OCI-LY3 (cell line): ENCODE results near the gene CEP57L1.

Experiments used
- H2AFZ ChIP-seq: fragments of 200-600, 300-600 bp; shearing (Covaris generic); 2 replicates; pipeline ENCODE4 v1.6.0; 2014; ENCODE audit warnings: antibody characterized with exemption, low read depth, low read length
- H3K27ac ChIP-seq: fragments of 200-600, 300-600 bp; sonication (generic); 2 replicates; pipeline ENCODE4 v1.5.1; 2014; ENCODE audit warnings: mild to moderate bottlenecking, low read length, moderate library complexity, mixed read lengths
- H3K27me3 ChIP-seq: fragments of 200-600, 300-600 bp; sonication (generic); 2 replicates; pipeline ENCODE4 v1.6.1; 2014; ENCODE audit warnings: low read depth, low read length, mixed read lengths
- H3K36me3 ChIP-seq: fragments of 200-600, 300-600 bp; sonication (generic); replicated peaks from 2 replicates; pipeline ENCODE3; 2014; ENCODE audit warnings: low read depth, low read length, mixed read lengths
- H3K4me1 ChIP-seq: fragments of 300-600, 200-600 bp; sonication (generic); 2 replicates; pipeline ENCODE4 v1.6.1; 2014; ENCODE audit warnings: low read length, mixed read lengths
- H3K4me2 ChIP-seq: fragments of 200-600, 300-600 bp; sonication (generic); 2 replicates; pipeline ENCODE4 v1.6.1; 2014; ENCODE audit warnings: low read length, mixed read lengths
- H3K4me3 ChIP-seq: fragments of 300-600, 200-600 bp; sonication (generic); 2 replicates; pipeline ENCODE4 v1.5.1; 2014; ENCODE audit warnings: antibody characterized with exemption, mild to moderate bottlenecking, low read length, moderate library complexity
- H3K79me2 ChIP-seq: fragments of 300-600, 200-600 bp; shearing (Covaris generic); 2 replicates; pipeline ENCODE4 v1.6.1; 2014; ENCODE audit warnings: mild to moderate bottlenecking, low read length, mixed read lengths
- H3K9ac ChIP-seq: fragments of 300-600, 200-600 bp; shearing (Covaris generic); 2 replicates; pipeline ENCODE4 v1.6.0; 2014; ENCODE audit warnings: mild to moderate bottlenecking, low read length, moderate library complexity
- H3K9me3 ChIP-seq: fragments of 200-600, 300-600 bp; shearing (Covaris generic); 2 replicates; pipeline ENCODE4 v1.6.1; 2014; ENCODE audit warnings: low read length, mixed read lengths; ENCODE audit not compliant: insufficient read depth
- H4K20me1 ChIP-seq: fragments of 200-600, 300-600 bp; sonication (generic); 2 replicates; pipeline ENCODE4 v1.6.1; 2016; ENCODE audit warnings: low read length, mixed read lengths; ENCODE audit not compliant: insufficient read depth
- EZH2phosphoT487 ChIP-seq: fragments of 200-600 bp; shearing (Covaris generic); IDR thresholded peaks from 2 replicates; pipeline ENCODE4 v1.6.1; 2018; ENCODE audit warnings: antibody characterized with exemption, mixed run types, low read depth
- TF ChIP-seq, protein P1 (sequence below): fragments of 200-600, 300-600 bp; sonication (generic); IDR thresholded peaks from 2 replicates; pipeline ENCODE4 v1.5.1; 2014; ENCODE audit warnings: antibody characterized with exemption, low read length, low read depth

Gene CEP57L1

GRCh38 chr6:109179507-109179906, 84.2 kb downstream of the CEP57L1 start:
- Histone ChIP-seq H3K4me2 (no peak overlapping the region), H3K9ac (no peak overlapping the region), H4K20me1 (no peaks in the 10 kb centered on the region), H2AFZ (no peak overlapping the region), H3K79me2 (no peaks in the 10 kb centered on the region), H3K4me3 (no peak overlapping the region), H3K36me3 (no peaks in the 10 kb centered on the region), H3K27ac (no peak overlapping the region), H3K9me3 (no peaks in the 10 kb centered on the region), H3K4me1 (peaks cover 15% of the 10 kb centered on the region), H3K27me3 (peaks cover 9% of the 10 kb centered on the region)
- TF ChIP-seq EZH2phosphoT487 = no peak
- TF ChIP-seq, protein P1, sequence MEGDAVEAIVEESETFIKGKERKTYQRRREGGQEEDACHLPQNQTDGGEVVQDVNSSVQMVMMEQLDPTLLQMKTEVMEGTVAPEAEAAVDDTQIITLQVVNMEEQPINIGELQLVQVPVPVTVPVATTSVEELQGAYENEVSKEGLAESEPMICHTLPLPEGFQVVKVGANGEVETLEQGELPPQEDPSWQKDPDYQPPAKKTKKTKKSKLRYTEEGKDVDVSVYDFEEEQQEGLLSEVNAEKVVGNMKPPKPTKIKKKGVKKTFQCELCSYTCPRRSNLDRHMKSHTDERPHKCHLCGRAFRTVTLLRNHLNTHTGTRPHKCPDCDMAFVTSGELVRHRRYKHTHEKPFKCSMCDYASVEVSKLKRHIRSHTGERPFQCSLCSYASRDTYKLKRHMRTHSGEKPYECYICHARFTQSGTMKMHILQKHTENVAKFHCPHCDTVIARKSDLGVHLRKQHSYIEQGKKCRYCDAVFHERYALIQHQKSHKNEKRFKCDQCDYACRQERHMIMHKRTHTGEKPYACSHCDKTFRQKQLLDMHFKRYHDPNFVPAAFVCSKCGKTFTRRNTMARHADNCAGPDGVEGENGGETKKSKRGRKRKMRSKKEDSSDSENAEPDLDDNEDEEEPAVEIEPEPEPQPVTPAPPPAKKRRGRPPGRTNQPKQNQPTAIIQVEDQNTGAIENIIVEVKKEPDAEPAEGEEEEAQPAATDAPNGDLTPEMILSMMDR = no peak

GRCh38 chr6:109182578-109182977, 87.3 kb downstream of the CEP57L1 start:
- H3K27me3 ChIP-seq = peaks cover 33% of the 10 kb centered on the region

GRCh38 chr6:109183109-109183650, 87.9 kb downstream of the CEP57L1 start:
- Histone ChIP-seq H2AFZ (peak overlapping the region; percentile 89), H4K20me1 (no peaks in the 10 kb centered on the region), H3K79me2 (no peaks in the 10 kb centered on the region), H3K4me2 (peak overlapping the region; percentile 60), H3K9ac (peak overlapping the region; percentile 36; the same call in 1 of the 2 replicates), H3K4me3 (peak overlapping the region; percentile 59), H3K4me1 (peaks cover 21% of the 10 kb centered on the region), H3K9me3 (no peaks in the 10 kb centered on the region), H3K27me3 (peaks cover 33% of the 10 kb centered on the region), H3K27ac (no peak overlapping the region), H3K36me3 (no peaks in the 10 kb centered on the region)
- TF ChIP-seq, protein P1 = peak; percentile 55
- no peak for TF ChIP-seq EZH2phosphoT487

More at GRCh38 chr6:109182578-109182977, 87.3 kb downstream of the CEP57L1 start:
- Histone ChIP-seq H2AFZ (no peak overlapping the region; the same call in 1 of the 2 replicates), H3K79me2 (no peaks in the 10 kb centered on the region), H3K27ac (no peak overlapping the region), H3K4me3 (no peak overlapping the region), H3K4me2 (0 out of 2 replicates have a peak overlapping the region, but pooled peaks have one; percentile 60), H3K9me3 (no peaks in the 10 kb centered on the region), H4K20me1 (no peaks in the 10 kb centered on the region), H3K4me1 (peaks cover 20% of the 10 kb centered on the region), H3K36me3 (no peaks in the 10 kb centered on the region), H3K9ac (no peak overlapping the region)
- no peak for TF ChIP-seq EZH2phosphoT487
- TF ChIP-seq, protein P1 = no peak

GRCh38 chr6:109184638-109185037, 89.3 kb downstream of the CEP57L1 start:
- no peaks in the 10 kb centered on the region for H3K9me3 ChIP-seq
- no peak overlapping the region for H3K4me3 ChIP-seq
- H4K20me1 ChIP-seq = no peaks in the 10 kb centered on the region
- no peak overlapping the region for H3K4me2 ChIP-seq
- no peaks in the 10 kb centered on the region for H3K36me3 ChIP-seq
- no peaks in the 10 kb centered on the region for H3K79me2 ChIP-seq
- H3K4me1 ChIP-seq = peaks cover 21% of the 10 kb centered on the region
- peaks cover 33% of the 10 kb centered on the region for H3K27me3 ChIP-seq
- TF ChIP-seq EZH2phosphoT487 = no peak
- TF ChIP-seq, protein P1 = no peak
- H3K27ac ChIP-seq = no peak overlapping the region
- H2AFZ ChIP-seq = no peak overlapping the region
- no peak overlapping the region for H3K9ac ChIP-seq
